HEK293T (cell line): ENCODE measurements around the gene ABCC10.
"Not testable (repeated sequence)": the region's sequence is repeated elsewhere in the genome, so short reads cannot be mapped to it uniquely, and the experiment has no call there.

Experiments used
- CTCF ChIA-PET: fragments of 350-600 bp; formaldehyde crosslinking; extraction: SDS; loops from one replicate; lab custom pipeline; 2021; ENCODE audit warnings: antibody characterized with exemption, inconsistent platforms; lab: Yijun Ruan, JAX
- POLR2A ChIA-PET: fragments of 350-600 bp; formaldehyde crosslinking; extraction: SDS; loops from one replicate; lab custom pipeline; 2020; ENCODE audit warnings: antibody characterized with exemption, inconsistent platforms; lab: Yijun Ruan, JAX
- DNase-seq: peaks from one replicate; pipeline ENCODE4 v3.0.0; 2012; ENCODE audit warnings: mixed read lengths; ENCODE audit errors: extremely low spot score
- ARNT ChIP-seq: fragments of 450-650 bp; IDR thresholded peaks from 2 replicates; pipeline ENCODE4 v1.6.1; 2017; ENCODE audit warnings: mild to moderate bottlenecking
- BHLHE40 ChIP-seq: fragments of 450-650 bp; IDR thresholded peaks from 2 replicates; pipeline ENCODE4 v1.6.1; 2016; ENCODE audit warnings: mild to moderate bottlenecking, moderate library complexity, borderline replicate concordance
- CTBP1 ChIP-seq: fragments of 450-650 bp; IDR thresholded peaks from 2 replicates; pipeline ENCODE4 v1.6.1; 2016; ENCODE audit warnings: borderline replicate concordance
- ELF4 ChIP-seq: fragments of 450-650 bp; IDR thresholded peaks from 2 replicates; pipeline ENCODE4 v1.6.1; 2017; ENCODE audit warnings: antibody characterized with exemption
- FOXA1 ChIP-seq: fragments of 450-650 bp; IDR thresholded peaks from 2 replicates; pipeline ENCODE4 v1.6.1; 2016; ENCODE audit warnings: mild to moderate bottlenecking
- FOXK2 ChIP-seq: fragments of 450-650 bp; IDR thresholded peaks from 2 replicates; pipeline ENCODE4 v1.6.1; 2016; ENCODE audit warnings: mild to moderate bottlenecking
- FOXM1 ChIP-seq: fragments of 450-650 bp; IDR thresholded peaks from 2 replicates; pipeline ENCODE4 v1.6.1; 2017; ENCODE audit warnings: mild to moderate bottlenecking, borderline replicate concordance
- HDGF ChIP-seq: fragments of 450-650 bp; IDR thresholded peaks from 2 replicates; pipeline ENCODE4 v1.6.1; 2017; ENCODE audit warnings: antibody characterized with exemption, borderline replicate concordance
- L3MBTL2 ChIP-seq: fragments of 450-650 bp; conservative IDR thresholded peaks from 2 replicates; pipeline ENCODE4 v1.6.1; 2016; ENCODE audit warnings: mild to moderate bottlenecking
- LEF1 ChIP-seq: fragments of 450-650 bp; IDR thresholded peaks from 2 replicates; pipeline ENCODE4 v1.6.1; 2017; ENCODE audit warnings: mild to moderate bottlenecking, borderline replicate concordance
- NFRKB ChIP-seq: fragments of 450-650 bp; IDR thresholded peaks from 2 replicates; pipeline ENCODE4 v1.6.1; 2016; ENCODE audit warnings: mild to moderate bottlenecking, moderate library complexity
- PKNOX1 ChIP-seq: fragments of 450-650 bp; IDR thresholded peaks from 2 replicates; pipeline ENCODE4 v1.6.1; 2016
- SP1 ChIP-seq: fragments of 450-650 bp; IDR thresholded peaks from 2 replicates; pipeline ENCODE4 v1.6.1; 2017
- SUZ12 ChIP-seq: fragments of 450-650 bp; IDR thresholded peaks from 2 replicates; pipeline ENCODE4 v1.6.1; 2016; ENCODE audit warnings: mild to moderate bottlenecking
- TARDBP ChIP-seq: fragments of 450-650 bp; IDR thresholded peaks from 2 replicates; pipeline ENCODE4 v1.6.1; 2016
- ZNF384 ChIP-seq: fragments of 450-650 bp; IDR thresholded peaks from 2 replicates; pipeline ENCODE4 v1.6.1; 2016

The ABCC10 gene

DNA sequence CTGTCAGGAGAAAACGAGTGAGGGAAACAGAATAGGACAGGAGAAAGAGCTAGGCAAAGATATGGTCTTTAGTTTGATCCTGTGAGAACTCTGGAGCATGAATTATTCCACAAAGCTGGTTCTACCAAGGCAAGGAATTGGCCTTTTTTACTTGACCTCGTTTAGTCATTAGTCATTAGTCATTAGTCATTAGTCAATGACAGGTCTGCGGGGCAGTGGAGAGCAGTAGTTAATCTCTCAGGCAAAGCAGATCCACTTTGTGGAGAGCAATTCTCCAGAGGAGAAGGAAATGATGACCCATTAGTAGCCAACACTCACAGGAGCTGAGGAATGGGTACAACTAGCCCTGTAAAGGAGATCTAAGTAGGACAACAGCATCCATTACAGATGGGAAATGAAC, 22.0 kb upstream of the ABCC10 start:
- DNase-seq: no peak
- ChIA-PET POLR2A (no interaction called here), CTCF (no interaction called here)
- no peak for TF ChIP-seq FOXA1
- TF ChIP-seq L3MBTL2: no peak
- no peak for TF ChIP-seq CTBP1
- TF ChIP-seq SUZ12: no peak
- TF ChIP-seq HDGF: no peak
- no peak for TF ChIP-seq NFRKB
- no peak for TF ChIP-seq SP1
- TF ChIP-seq ZNF384: no peak

- no peak for DNase-seq
- ChIA-PET CTCF (no interaction called here), POLR2A (no interaction called here)
- TF ChIP-seq CTBP1: no peak
- no peak for TF ChIP-seq SUZ12
- TF ChIP-seq PKNOX1: no peak
- no peak for TF ChIP-seq BHLHE40
- no peak for TF ChIP-seq SP1
- no peak for TF ChIP-seq FOXK2
- no peak for TF ChIP-seq NFRKB
- no peak for TF ChIP-seq ZNF384
- TF ChIP-seq FOXM1: no peak
- TF ChIP-seq LEF1: no peak
- TF ChIP-seq TARDBP: no peak
- TF ChIP-seq L3MBTL2: no peak
Measured at GRCh38 chr6:43407296-43407695, 20.0 kb upstream of the ABCC10 start.

DNA sequence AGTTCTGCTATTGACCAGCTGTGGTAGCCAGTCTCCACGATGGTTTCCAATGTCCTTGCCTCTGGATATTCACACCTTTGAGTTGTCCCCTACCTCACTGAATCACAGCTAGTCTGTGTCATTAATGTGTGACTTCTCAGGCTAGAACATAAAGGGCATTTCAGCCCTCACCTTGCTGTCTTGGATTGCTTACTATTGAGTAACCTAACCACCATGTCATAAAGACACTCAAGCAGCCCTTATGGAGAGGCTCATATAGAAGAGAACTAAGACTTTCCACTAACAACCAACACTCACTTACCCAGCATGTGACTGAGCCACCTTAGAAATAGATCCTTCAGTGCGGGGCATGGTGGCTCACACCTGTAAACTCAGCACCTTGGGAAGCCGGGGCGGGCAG, 19.1 kb upstream of the ABCC10 start:
- no peak for DNase-seq
- ChIA-PET POLR2A (no interaction called here), CTCF (no interaction called here)
- TF ChIP-seq L3MBTL2 (no peak), ELF4 (no peak), CTBP1 (no peak), FOXK2 (no peak), TARDBP (no peak), PKNOX1 (no peak), SUZ12 (no peak), BHLHE40 (no peak)

- DNase-seq, CTCF ChIA-PET, POLR2A ChIA-PET: not testable (repeated sequence)
Measured at GRCh38 chr6:43410776-43411175, 16.6 kb upstream of the ABCC10 start.

DNA sequence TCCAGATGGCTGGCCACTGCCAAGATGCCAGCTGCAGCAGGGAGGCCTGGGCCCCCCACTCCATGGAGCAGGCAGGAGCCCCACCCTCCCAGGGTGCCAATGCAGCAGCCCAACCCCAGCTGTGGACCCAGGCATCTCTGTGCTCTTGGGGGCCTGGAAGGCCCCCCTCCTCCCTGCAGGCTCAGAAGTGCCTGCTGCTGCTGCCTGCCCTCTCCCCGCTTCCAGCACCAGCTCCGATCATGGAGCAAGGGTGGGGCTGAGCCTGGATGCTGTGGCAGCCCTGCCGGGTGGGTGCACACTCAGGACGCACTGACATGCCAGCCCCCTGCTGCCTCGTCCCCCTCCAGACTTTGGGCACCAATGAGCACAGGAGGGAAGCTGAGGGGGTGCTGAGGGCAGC, 14.8 kb upstream of the ABCC10 start:
- POLR2A ChIA-PET: no interaction called here
- TF ChIP-seq HDGF: no peak
- TF ChIP-seq LEF1: no peak
- no peak for TF ChIP-seq L3MBTL2
- TF ChIP-seq ZNF384: no peak
- TF ChIP-seq ELF4: no peak
- no peak for TF ChIP-seq SP1
- no peak for TF ChIP-seq PKNOX1
- no peak for TF ChIP-seq SUZ12
- TF ChIP-seq CTBP1: no peak
- TF ChIP-seq FOXA1: no peak
- no peak for TF ChIP-seq FOXM1
- TF ChIP-seq NFRKB: no peak
- TF ChIP-seq TARDBP: no peak
- TF ChIP-seq FOXK2: no peak
- no peak for TF ChIP-seq ARNT
- DNase-seq: no peak
- CTCF ChIA-PET: no interaction called here

- ChIA-PET CTCF (interaction anchor here (0.6 kb wide), 1 partner anchor 30 kb away, joined by 3 read pairs; no protein-coding TSS in a partner anchor), POLR2A (interaction anchor here (1.7 kb wide), 1 partner anchor 14 kb away, joined by 8 read pairs; the partner anchor contains the start of gene ABCC10)
- TF ChIP-seq SP1: no peak
- TF ChIP-seq L3MBTL2: no peak
- TF ChIP-seq SUZ12: no peak
- TF ChIP-seq HDGF: no peak
- TF ChIP-seq TARDBP: no peak
- TF ChIP-seq PKNOX1: no peak
- no peak for TF ChIP-seq LEF1
- no peak for TF ChIP-seq ZNF384
- TF ChIP-seq ARNT: no peak
- DNase-seq: no peak
Measured at GRCh38 chr6:43413002-43413401, 14.3 kb upstream of the ABCC10 start.

- CTCF ChIA-PET: interaction anchor here (1.0 kb wide), 1 partner anchor 13 kb away, joined by 3 read pairs; no protein-coding TSS in a partner anchor
- DNase-seq: not testable (repeated sequence)
- POLR2A ChIA-PET: interaction anchor here (1.0 kb wide), 1 partner anchor 46 kb away, joined by 4 read pairs; the partner anchor contains the start of gene ZNF318
Measured at GRCh38 chr6:43415275-43415674, 12.1 kb upstream of the ABCC10 start.
